Uterus (tissue), 2 donors: ENCODE data around the gene DCTN3.

Experiments used
- CTCF ChIP-seq, 4 experiments: fragments of 200-600 bp in 2 of 4; fragments of 450-650 bp in 2 of 4; sonication (generic) in 2 of 4; IDR thresholded peaks; one replicate each; pipeline ENCODE4 v1.5.1; 2016 to 2019; ENCODE audit warnings: antibody characterized with exemption in 4 of 4, mild to moderate bottlenecking in 2 of 4, moderate library complexity in 1 of 4
- POLR2A ChIP-seq, 2 donors: fragments of 450-650 bp; IDR thresholded peaks; one replicate each; pipeline ENCODE4 v1.6.1; 2016; ENCODE audit warnings: antibody characterized with exemption in 2 of 2, mild to moderate bottlenecking in 1 of 2, moderate library complexity in 1 of 2

GRCh38 chr9:34584970-34585369 is 35.3 kb downstream of the DCTN3 start:
- no peak for TF ChIP-seq CTCF (IDR thresholded peaks at IDR 0.05)
- no peak for TF ChIP-seq POLR2A (IDR thresholded peaks at IDR 0.05)
